ENCODE measurements around the gene IQSEC1.

DNA sequence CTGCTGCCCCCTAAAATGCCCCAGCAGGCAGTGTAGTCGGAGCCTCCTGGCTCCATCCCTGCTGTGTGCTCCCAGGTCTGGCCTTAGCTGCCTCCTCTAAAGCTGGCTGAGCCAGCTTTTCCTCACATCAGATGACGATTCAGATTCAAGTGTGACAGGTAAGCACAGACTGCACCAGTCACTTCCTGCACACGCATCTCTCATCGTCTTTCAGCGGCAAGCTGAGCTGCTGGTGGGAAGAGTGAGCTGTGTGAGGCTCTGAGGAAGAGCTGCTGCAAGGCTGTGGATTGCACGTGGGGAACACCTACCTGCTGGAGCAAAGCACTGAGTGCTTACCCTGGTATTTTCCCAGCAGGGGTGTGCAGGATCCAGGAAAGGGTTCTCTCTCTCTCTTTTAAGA lies 143.4 kb downstream of the IQSEC1 start:
- TF ChIP-seq CTCF (IDR thresholded peaks at IDR 0.05; ENCODE audit: poor library complexity) (no peak), EZH2 (IDR thresholded peaks at IDR 0.05; ENCODE audit: borderline replicate concordance) (no peak), EZH2phosphoT487 (IDR thresholded peaks at IDR 0.05; ENCODE audit: low read depth, severe bottlenecking, unreplicated experiment) (no peak)

Data from hepatocyte (in vitro differentiated cells).